ENCODE data around the gene RBM48. TPM values are rescaled to one million over a fixed set of nuclear protein-coding genes. Genes with fewer than 3 reads are reported as not detected.

RBM48 gene
- total RNA-seq, 1 donor from 2014 or later: 9.0 TPM

GRCh38 chr7:92547579-92547978 is 19.0 kb downstream of the RBM48 start:
- FAIRE-seq: no peak

GRCh38 chr7:92550194-92550593 is 21.6 kb downstream of the RBM48 start:
- TF ChIP-seq, protein P1, sequence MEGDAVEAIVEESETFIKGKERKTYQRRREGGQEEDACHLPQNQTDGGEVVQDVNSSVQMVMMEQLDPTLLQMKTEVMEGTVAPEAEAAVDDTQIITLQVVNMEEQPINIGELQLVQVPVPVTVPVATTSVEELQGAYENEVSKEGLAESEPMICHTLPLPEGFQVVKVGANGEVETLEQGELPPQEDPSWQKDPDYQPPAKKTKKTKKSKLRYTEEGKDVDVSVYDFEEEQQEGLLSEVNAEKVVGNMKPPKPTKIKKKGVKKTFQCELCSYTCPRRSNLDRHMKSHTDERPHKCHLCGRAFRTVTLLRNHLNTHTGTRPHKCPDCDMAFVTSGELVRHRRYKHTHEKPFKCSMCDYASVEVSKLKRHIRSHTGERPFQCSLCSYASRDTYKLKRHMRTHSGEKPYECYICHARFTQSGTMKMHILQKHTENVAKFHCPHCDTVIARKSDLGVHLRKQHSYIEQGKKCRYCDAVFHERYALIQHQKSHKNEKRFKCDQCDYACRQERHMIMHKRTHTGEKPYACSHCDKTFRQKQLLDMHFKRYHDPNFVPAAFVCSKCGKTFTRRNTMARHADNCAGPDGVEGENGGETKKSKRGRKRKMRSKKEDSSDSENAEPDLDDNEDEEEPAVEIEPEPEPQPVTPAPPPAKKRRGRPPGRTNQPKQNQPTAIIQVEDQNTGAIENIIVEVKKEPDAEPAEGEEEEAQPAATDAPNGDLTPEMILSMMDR (IDR thresholded peaks at IDR 0.05; ENCODE audit: insufficient read depth, low read length, severe bottlenecking): no peak
- DNase-seq (ENCODE audit: low read depth): no peak
- H3K4me3 ChIP-seq (ENCODE audit: low read depth, low read length): no peak overlapping the region
- no peaks in the 10 kb centered on the region for H3K36me3 ChIP-seq (ENCODE audit: control insufficient read depth, insufficient read depth, low read length)
- no peak for FAIRE-seq
- H3K27me3 ChIP-seq (ENCODE audit: control insufficient read depth, insufficient read depth, low read length): no peaks in the 10 kb centered on the region

More at GRCh38 chr7:92547579-92547978, 19.0 kb downstream of the RBM48 start:
- no peak for DNase-seq (ENCODE audit: low read depth)
- no peak overlapping the region for H3K4me3 ChIP-seq (ENCODE audit: low read depth, low read length)
- no peaks in the 10 kb centered on the region for H3K36me3 ChIP-seq (ENCODE audit: control insufficient read depth, insufficient read depth, low read length)
- TF ChIP-seq, protein P1 (IDR thresholded peaks at IDR 0.05; ENCODE audit: insufficient read depth, low read length, severe bottlenecking): no peak
- H3K27me3 ChIP-seq (ENCODE audit: control insufficient read depth, insufficient read depth, low read length): no peaks in the 10 kb centered on the region

DNA sequence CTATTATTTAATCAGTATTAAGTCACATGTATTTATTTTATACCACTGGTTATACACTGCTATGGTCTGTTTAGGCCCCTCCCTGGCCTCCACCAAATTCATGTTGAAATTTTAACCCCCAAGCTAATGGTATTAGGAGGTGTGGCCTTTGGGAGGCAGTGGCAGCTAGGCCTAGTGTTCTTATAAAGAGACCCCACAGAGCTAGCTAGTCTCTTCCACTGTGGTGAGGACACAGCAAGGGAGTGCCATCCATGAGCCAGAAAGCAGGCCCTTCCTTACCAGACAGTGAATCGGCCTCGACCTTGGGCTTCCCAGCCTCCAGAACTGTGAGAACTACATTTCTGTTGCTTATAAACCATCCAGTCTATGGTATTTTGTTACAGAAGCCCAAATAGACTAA is 28.7 kb downstream of the RBM48 start:
- no peaks in the 10 kb centered on the region for H3K27me3 ChIP-seq (ENCODE audit: control insufficient read depth, insufficient read depth, low read length)
- H3K36me3 ChIP-seq (ENCODE audit: control insufficient read depth, insufficient read depth, low read length): no peaks in the 10 kb centered on the region
- no peak overlapping the region for H3K4me3 ChIP-seq (ENCODE audit: low read depth, low read length)
- FAIRE-seq: no peak
- no peak for DNase-seq (ENCODE audit: low read depth)
- TF ChIP-seq, protein P1 (IDR thresholded peaks at IDR 0.05; ENCODE audit: insufficient read depth, low read length, severe bottlenecking): no peak

GRCh38 chr7:92557808-92558362 is 29.3 kb downstream of the RBM48 start:
- no peak for FAIRE-seq
- DNase-seq (ENCODE audit: low read depth): no peak
- H3K27me3 ChIP-seq (ENCODE audit: control insufficient read depth, insufficient read depth, low read length): no peaks in the 10 kb centered on the region
- H3K36me3 ChIP-seq (ENCODE audit: control insufficient read depth, insufficient read depth, low read length): peaks cover under 1% of the 10 kb centered on the region
- no peak overlapping the region for H3K4me3 ChIP-seq (ENCODE audit: low read depth, low read length)
- TF ChIP-seq, protein P1 (IDR thresholded peaks at IDR 0.05; ENCODE audit: insufficient read depth, low read length, severe bottlenecking): no peak

DNA sequence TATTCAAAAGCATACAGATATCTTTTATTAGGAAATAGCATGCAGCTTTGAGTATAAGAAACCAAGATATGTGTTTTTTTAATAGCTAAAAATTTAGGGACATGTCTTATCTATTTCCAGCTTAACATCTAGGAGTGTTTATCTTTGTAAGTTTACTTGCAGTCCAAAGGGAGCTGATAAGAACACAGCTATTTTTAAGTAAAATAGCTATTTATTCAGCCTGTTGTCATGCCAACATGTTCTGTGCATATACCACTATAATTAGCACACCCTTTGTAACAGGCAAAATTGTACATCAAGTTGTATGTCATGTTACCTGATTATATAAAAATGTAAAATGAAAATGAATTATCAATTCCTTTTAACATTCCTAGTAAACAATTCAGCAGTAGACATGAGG is 32.0 kb downstream of the RBM48 start:
- Histone ChIP-seq H3K36me3 (ENCODE audit: control insufficient read depth, insufficient read depth, low read length) (peaks cover 2% of the 10 kb centered on the region), H3K27me3 (ENCODE audit: control insufficient read depth, insufficient read depth, low read length) (no peaks in the 10 kb centered on the region), H3K4me3 (ENCODE audit: low read depth, low read length) (no peak overlapping the region)
- DNase-seq (ENCODE audit: low read depth): no peak
- TF ChIP-seq, protein P1 (IDR thresholded peaks at IDR 0.05; ENCODE audit: insufficient read depth, low read length, severe bottlenecking): no peak
- FAIRE-seq: no peak

- no peak for DNase-seq (ENCODE audit: low read depth)
- TF ChIP-seq, protein P1 (IDR thresholded peaks at IDR 0.05; ENCODE audit: insufficient read depth, low read length, severe bottlenecking): no peak
- Histone ChIP-seq H3K4me3 (ENCODE audit: low read depth, low read length) (no peak overlapping the region), H3K36me3 (ENCODE audit: control insufficient read depth, insufficient read depth, low read length) (peaks cover 7% of the 10 kb centered on the region), H3K27me3 (ENCODE audit: control insufficient read depth, insufficient read depth, low read length) (no peaks in the 10 kb centered on the region)
- FAIRE-seq: no peak
These were observed 34.8 kb downstream of the RBM48 start for GRCh38 chr7:92563345-92563744.

Data from bronchial epithelial cell (primary cell).